GM23338 (cell line): ENCODE results near the gene ARF3. TPM values are rescaled to one million over a fixed set of nuclear protein-coding genes. Genes with fewer than 3 reads are reported as not detected.

Experiments used
- ATAC-seq: fragments of 200-7000 bp; cut with Tn5 transposase; 3 replicates; pipeline ENCODE4 v1.9.1; 2020
- DNase-seq: peaks from one replicate; pipeline ENCODE4 v3.0.0-alpha.2; 2015; ENCODE audit warnings: low spot score
- H2AFZ ChIP-seq: fragments of 200-600 bp; sonication (generic); 2 replicates; pipeline ENCODE4 v1.8.0; 2016; ENCODE audit warnings: antibody characterized with exemption, mild to moderate bottlenecking, moderate library complexity
- H3F3A ChIP-seq: fragments of 200-600 bp; sonication (generic); replicated peaks from 2 replicates; pipeline ENCODE4 v1.8.0; 2017; ENCODE audit warnings: antibody characterized with exemption, mixed run types, low read depth
- H3K27ac ChIP-seq: fragments of 200-600 bp; sonication (generic); 2 replicates; pipeline ENCODE4 v1.6.1; 2016; ENCODE audit warnings: low read depth
- H3K27me3 ChIP-seq: fragments of 200-600 bp; sonication (generic); 2 replicates; pipeline ENCODE4 v1.8.0; 2016; ENCODE audit warnings: mild to moderate bottlenecking, mixed run types, moderate library complexity; ENCODE audit not compliant: insufficient read depth
- H3K36me3 ChIP-seq: fragments of 200-600 bp; sonication (generic); 2 replicates; pipeline ENCODE4 v1.8.0; 2016; ENCODE audit warnings: mild to moderate bottlenecking; ENCODE audit not compliant: insufficient read depth
- H3K4me1 ChIP-seq: fragments of 200-600 bp; sonication (generic); 2 replicates; pipeline ENCODE4 v1.8.0; 2016; ENCODE audit warnings: mild to moderate bottlenecking, moderate library complexity; ENCODE audit not compliant: insufficient read depth
- H3K4me2 ChIP-seq: fragments of 200-600 bp; sonication (generic); 2 replicates; pipeline ENCODE4 v1.7.1; 2017; ENCODE audit warnings: mixed run types
- H3K4me3 ChIP-seq: fragments of 200-600 bp; sonication (generic); 2 replicates; pipeline ENCODE4 v1.6.1; 2016; ENCODE audit warnings: mixed run types
- H3K79me2 ChIP-seq: fragments of 200-600 bp; sonication (generic); replicated peaks from 2 replicates; pipeline ENCODE4 v1.8.0; 2017; ENCODE audit warnings: mild to moderate bottlenecking; ENCODE audit not compliant: insufficient read depth
- H3K9me2 ChIP-seq: fragments of 200-600 bp; sonication (generic); 2 replicates; pipeline ENCODE4 v1.8.0; 2017; ENCODE audit not compliant: insufficient read depth
- H4K20me1 ChIP-seq: fragments of 200-600 bp; sonication (generic); replicated peaks from 2 replicates; pipeline ENCODE4 v1.8.0; 2017; ENCODE audit warnings: mild to moderate bottlenecking; ENCODE audit not compliant: insufficient read depth
- H3K27ac Mint-ChIP-seq: 2 replicates; pipeline ENCODE4 v1.8.0; 2020; ENCODE audit warnings: inconsistent platforms, mild to moderate bottlenecking, moderate library complexity, mixed read lengths
- H3K27me3 Mint-ChIP-seq: 3 replicates; pipeline ENCODE4 v1.8.0; 2022; ENCODE audit warnings: low read depth, mild to moderate bottlenecking, moderate library complexity, mixed read lengths, inconsistent platforms; ENCODE audit not compliant: insufficient read depth, poor library complexity
- H3K36me3 Mint-ChIP-seq: 3 replicates; pipeline ENCODE4 v1.8.0; 2021; ENCODE audit warnings: low read depth, mild to moderate bottlenecking, inconsistent platforms, moderate library complexity, mixed read lengths
- H3K4me1 Mint-ChIP-seq: 3 replicates; pipeline ENCODE4 v1.8.0; 2020; ENCODE audit warnings: mild to moderate bottlenecking, inconsistent platforms, mixed read lengths
- H3K4me3 Mint-ChIP-seq: 3 replicates; pipeline ENCODE4 v1.8.0; 2021; ENCODE audit warnings: moderate library complexity, mild to moderate bottlenecking, inconsistent platforms, mixed read lengths
- H3K9me3 Mint-ChIP-seq: 3 replicates; pipeline ENCODE4 v1.8.0; 2020; ENCODE audit warnings: moderate library complexity, mild to moderate bottlenecking, inconsistent platforms, mixed read lengths
- CREB1 ChIP-seq: fragments of 250-450 bp; sonication (Bioruptor Pico); IDR thresholded peaks from 2 replicates; pipeline ENCODE4 v1.5.0; 2020; ENCODE audit warnings: low read depth, mild to moderate bottlenecking, moderate library complexity
- EZH2 ChIP-seq: fragments of 200-600 bp; sonication (generic); IDR thresholded peaks from one replicate; pipeline ENCODE4 v1.8.0; 2017; ENCODE audit warnings: antibody characterized with exemption, mild to moderate bottlenecking, low read depth; ENCODE audit not compliant: unreplicated experiment
- EZH2phosphoT487 ChIP-seq: fragments of 200-600 bp; sonication (generic); IDR thresholded peaks from one replicate; pipeline ENCODE4 v1.8.1; 2018; ENCODE audit warnings: antibody characterized with exemption; ENCODE audit not compliant: unreplicated experiment
- JUNB ChIP-seq: IDR thresholded peaks from one replicate; pipeline ENCODE4 v1.6.1; 2016; ENCODE audit warnings: antibody characterized with exemption; ENCODE audit not compliant: unreplicated experiment
- NANOG ChIP-seq: IDR thresholded peaks from 2 replicates; pipeline ENCODE4 v1.6.1; 2016; ENCODE audit warnings: antibody characterized with exemption, borderline replicate concordance
- STAT1 ChIP-seq: IDR thresholded peaks from one replicate; pipeline ENCODE4 v1.6.1; 2016; ENCODE audit warnings: antibody characterized with exemption; ENCODE audit not compliant: unreplicated experiment
- polyA plus RNA-seq: library from polyadenylated mRNA; unstranded; fragments of >200 nt; fragmentation: Nextera tagmentation; extraction: Ambion mirVana; gene quantifications from 2 replicates; pipeline ENCODE4 v1.2.1, GENCODE V29; 2016
- total RNA-seq: library from RNA; depleted of rRNA; stranded (reverse); fragments of >200 nt; shearing (Covaris generic); gene quantifications from 2 replicates; pipeline ENCODE4 v1.2.3, GENCODE V29; 2014
- TF ChIP-seq, protein P1 (sequence below): IDR thresholded peaks from 2 replicates; pipeline ENCODE4 v1.6.1; 2016; ENCODE audit warnings: antibody characterized with exemption
- TF ChIP-seq, protein P2 (sequence below), 2 experiments: fragments of 200-600 bp in 1 of 2; sonication (generic) in 1 of 2; conservative IDR thresholded peaks; 2 replicates each; pipeline versions ENCODE4 v1.5.1 to v1.6.1; 2016 to 2017; ENCODE audit warnings: antibody characterized with exemption in 2 of 2, low read depth in 2 of 2, mild to moderate bottlenecking in 2 of 2, moderate library complexity in 1 of 2
- TF ChIP-seq, protein P3 (sequence below): fragments of 250-450 bp; sonication (Bioruptor Pico); IDR thresholded peaks from 2 replicates; pipeline ENCODE4 v1.5.0; 2020; ENCODE audit warnings: mild to moderate bottlenecking, moderate library complexity

Gene ARF3
- total and polyA plus RNA-seq, 2 experiments from 2014 or later: 53.9 to 125 TPM

DNA sequence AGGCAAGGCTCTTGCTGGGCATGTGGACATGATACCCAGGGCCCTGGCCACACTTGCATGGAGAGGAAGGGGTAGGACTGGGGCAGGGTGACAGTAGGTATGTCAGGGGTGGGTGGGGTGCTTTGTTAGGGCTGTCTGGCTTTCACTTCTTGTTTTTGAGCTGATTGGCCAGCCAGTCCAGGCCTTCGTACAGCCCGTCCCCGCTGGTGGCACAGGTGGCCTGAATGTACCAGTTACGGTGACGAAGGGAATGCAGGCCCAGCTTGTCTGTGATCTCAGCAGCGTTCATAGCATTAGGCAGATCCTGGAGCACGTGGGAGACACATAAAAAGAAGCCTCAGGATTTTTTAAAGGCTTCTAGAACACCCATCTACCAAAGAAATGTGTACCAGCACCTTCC, 18.5 kb downstream of the ARF3 start:
- no peaks in the 10 kb centered on the region for H3F3A ChIP-seq
- Mint-ChIP-seq H3K36me3 (peaks cover 70% of the 10 kb centered on the region), H3K9me3 (no peaks in the 10 kb centered on the region), H3K27ac (no peak overlapping the region), H3K4me1 (peaks cover 14% of the 10 kb centered on the region), H3K4me3 (no peak overlapping the region), H3K27me3 (peaks cover 5% of the 10 kb centered on the region)
- no peak overlapping the region for H2AFZ ChIP-seq
- peaks cover 14% of the 10 kb centered on the region for H3K36me3 ChIP-seq
- no peak for ATAC-seq
- H3K4me3 ChIP-seq: no peak overlapping the region
- H3K4me2 ChIP-seq: no peak overlapping the region
- H4K20me1 ChIP-seq: peaks cover 54% of the 10 kb centered on the region
- H3K27ac ChIP-seq: no peak overlapping the region
- H3K27me3 ChIP-seq: no peaks in the 10 kb centered on the region
- no peaks in the 10 kb centered on the region for H3K9me2 ChIP-seq
- H3K79me2 ChIP-seq: peaks cover 34% of the 10 kb centered on the region
- no peak for TF ChIP-seq CREB1 (CRISPR knock-in tag)
- TF ChIP-seq EZH2phosphoT487: no peak
- TF ChIP-seq JUNB: no peak
- TF ChIP-seq, protein P1, sequence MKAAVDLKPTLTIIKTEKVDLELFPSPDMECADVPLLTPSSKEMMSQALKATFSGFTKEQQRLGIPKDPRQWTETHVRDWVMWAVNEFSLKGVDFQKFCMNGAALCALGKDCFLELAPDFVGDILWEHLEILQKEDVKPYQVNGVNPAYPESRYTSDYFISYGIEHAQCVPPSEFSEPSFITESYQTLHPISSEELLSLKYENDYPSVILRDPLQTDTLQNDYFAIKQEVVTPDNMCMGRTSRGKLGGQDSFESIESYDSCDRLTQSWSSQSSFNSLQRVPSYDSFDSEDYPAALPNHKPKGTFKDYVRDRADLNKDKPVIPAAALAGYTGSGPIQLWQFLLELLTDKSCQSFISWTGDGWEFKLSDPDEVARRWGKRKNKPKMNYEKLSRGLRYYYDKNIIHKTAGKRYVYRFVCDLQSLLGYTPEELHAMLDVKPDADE: no peak
- no peak for TF ChIP-seq STAT1
- H3K4me1 ChIP-seq: no peaks in the 10 kb centered on the region
- DNase-seq: no peak

DNA sequence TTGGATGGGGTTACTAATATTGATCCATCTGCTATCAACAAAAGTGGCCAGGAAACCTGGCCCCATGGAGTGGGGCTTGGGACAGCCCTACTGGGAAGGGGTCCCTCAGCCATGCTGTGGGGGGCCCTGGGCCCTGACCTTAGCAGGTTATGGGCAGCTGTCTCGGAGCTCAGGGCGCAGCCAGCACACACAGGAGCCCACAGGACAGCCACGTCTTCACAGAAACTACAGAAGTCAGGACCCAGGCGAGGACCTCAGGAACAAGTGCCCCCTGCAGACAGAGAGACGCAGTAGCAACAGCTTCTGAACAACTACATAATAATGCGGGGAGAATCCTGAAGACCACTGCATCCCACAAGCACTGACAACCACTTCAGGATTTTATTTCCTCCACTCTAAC, 20.1 kb downstream of the ARF3 start:
- Mint-ChIP-seq H3K4me1 (peaks cover 14% of the 10 kb centered on the region), H3K36me3 (peaks cover 83% of the 10 kb centered on the region), H3K4me3 (no peak overlapping the region), H3K9me3 (no peaks in the 10 kb centered on the region), H3K27me3 (peaks cover 8% of the 10 kb centered on the region), H3K27ac (peak overlapping the region; percentile 25; the same call in 1 of the 2 replicates)
- H3K27me3 ChIP-seq: no peaks in the 10 kb centered on the region
- H3K79me2 ChIP-seq: peaks cover 18% of the 10 kb centered on the region
- DNase-seq: peak; percentile 74
- no peak overlapping the region for H2AFZ ChIP-seq
- 0 out of 2 replicates have a peak, but pooled peaks cover 3% of the 10 kb centered on the region for H3F3A ChIP-seq
- peaks cover 39% of the 10 kb centered on the region for H4K20me1 ChIP-seq
- H3K4me1 ChIP-seq: no peaks in the 10 kb centered on the region
- H3K27ac ChIP-seq: no peak overlapping the region
- TF ChIP-seq, protein P2, sequence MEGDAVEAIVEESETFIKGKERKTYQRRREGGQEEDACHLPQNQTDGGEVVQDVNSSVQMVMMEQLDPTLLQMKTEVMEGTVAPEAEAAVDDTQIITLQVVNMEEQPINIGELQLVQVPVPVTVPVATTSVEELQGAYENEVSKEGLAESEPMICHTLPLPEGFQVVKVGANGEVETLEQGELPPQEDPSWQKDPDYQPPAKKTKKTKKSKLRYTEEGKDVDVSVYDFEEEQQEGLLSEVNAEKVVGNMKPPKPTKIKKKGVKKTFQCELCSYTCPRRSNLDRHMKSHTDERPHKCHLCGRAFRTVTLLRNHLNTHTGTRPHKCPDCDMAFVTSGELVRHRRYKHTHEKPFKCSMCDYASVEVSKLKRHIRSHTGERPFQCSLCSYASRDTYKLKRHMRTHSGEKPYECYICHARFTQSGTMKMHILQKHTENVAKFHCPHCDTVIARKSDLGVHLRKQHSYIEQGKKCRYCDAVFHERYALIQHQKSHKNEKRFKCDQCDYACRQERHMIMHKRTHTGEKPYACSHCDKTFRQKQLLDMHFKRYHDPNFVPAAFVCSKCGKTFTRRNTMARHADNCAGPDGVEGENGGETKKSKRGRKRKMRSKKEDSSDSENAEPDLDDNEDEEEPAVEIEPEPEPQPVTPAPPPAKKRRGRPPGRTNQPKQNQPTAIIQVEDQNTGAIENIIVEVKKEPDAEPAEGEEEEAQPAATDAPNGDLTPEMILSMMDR (conservative IDR thresholded peaks at IDR 0.05; ENCODE audit: low read depth in 2 of 2): peak; percentile 55 to 59; a peak in 3 of 4 replicates
- TF ChIP-seq, protein P1: no peak
- TF ChIP-seq EZH2: no peak
- no peak for TF ChIP-seq JUNB
- TF ChIP-seq NANOG: no peak
- TF ChIP-seq, protein P3, sequence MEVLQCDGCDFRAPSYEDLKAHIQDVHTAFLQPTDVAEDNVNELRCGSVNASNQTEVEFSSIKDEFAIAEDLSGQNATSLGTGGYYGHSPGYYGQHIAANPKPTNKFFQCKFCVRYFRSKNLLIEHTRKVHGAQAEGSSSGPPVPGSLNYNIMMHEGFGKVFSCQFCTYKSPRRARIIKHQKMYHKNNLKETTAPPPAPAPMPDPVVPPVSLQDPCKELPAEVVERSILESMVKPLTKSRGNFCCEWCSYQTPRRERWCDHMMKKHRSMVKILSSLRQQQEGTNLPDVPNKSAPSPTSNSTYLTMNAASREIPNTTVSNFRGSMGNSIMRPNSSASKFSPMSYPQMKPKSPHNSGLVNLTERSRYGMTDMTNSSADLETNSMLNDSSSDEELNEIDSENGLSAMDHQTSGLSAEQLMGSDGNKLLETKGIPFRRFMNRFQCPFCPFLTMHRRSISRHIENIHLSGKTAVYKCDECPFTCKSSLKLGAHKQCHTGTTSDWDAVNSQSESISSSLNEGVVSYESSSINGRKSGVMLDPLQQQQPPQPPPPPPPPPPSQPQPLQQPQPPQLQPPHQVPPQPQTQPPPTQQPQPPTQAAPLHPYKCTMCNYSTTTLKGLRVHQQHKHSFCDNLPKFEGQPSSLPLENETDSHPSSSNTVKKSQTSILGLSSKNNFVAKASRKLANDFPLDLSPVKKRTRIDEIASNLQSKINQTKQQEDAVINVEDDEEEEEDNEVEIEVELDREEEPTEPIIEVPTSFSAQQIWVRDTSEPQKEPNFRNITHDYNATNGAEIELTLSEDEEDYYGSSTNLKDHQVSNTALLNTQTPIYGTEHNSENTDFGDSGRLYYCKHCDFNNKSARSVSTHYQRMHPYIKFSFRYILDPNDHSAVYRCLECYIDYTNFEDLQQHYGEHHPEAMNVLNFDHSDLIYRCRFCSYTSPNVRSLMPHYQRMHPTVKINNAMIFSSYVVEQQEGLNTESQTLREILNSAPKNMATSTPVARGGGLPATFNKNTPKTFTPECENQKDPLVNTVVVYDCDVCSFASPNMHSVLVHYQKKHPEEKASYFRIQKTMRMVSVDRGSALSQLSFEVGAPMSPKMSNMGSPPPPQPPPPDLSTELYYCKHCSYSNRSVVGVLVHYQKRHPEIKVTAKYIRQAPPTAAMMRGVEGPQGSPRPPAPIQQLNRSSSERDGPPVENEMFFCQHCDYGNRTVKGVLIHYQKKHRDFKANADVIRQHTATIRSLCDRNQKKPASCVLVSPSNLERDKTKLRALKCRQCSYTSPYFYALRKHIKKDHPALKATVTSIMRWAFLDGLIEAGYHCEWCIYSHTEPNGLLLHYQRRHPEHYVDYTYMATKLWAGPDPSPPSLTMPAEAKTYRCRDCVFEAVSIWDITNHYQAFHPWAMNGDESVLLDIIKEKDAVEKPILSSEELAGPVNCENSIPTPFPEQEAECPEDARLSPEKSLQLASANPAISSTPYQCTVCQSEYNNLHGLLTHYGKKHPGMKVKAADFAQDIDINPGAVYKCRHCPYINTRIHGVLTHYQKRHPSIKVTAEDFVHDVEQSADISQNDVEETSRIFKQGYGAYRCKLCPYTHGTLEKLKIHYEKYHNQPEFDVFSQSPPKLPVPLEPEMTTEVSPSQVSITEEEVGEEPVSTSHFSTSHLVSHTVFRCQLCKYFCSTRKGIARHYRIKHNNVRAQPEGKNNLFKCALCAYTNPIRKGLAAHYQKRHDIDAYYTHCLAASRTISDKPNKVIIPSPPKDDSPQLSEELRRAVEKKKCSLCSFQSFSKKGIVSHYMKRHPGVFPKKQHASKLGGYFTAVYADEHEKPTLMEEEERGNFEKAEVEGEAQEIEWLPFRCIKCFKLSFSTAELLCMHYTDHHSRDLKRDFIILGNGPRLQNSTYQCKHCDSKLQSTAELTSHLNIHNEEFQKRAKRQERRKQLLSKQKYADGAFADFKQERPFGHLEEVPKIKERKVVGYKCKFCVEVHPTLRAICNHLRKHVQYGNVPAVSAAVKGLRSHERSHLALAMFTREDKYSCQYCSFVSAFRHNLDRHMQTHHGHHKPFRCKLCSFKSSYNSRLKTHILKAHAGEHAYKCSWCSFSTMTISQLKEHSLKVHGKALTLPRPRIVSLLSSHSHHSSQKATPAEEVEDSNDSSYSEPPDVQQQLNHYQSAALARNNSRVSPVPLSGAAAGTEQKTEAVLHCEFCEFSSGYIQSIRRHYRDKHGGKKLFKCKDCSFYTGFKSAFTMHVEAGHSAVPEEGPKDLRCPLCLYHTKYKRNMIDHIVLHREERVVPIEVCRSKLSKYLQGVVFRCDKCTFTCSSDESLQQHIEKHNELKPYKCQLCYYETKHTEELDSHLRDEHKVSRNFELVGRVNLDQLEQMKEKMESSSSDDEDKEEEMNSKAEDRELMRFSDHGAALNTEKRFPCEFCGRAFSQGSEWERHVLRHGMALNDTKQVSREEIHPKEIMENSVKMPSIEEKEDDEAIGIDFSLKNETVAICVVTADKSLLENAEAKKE: no peak
- H3K36me3 ChIP-seq: peaks cover 21% of the 10 kb centered on the region
- no peak overlapping the region for H3K4me3 ChIP-seq
- ATAC-seq: peak; percentile 81
- H3K4me2 ChIP-seq: no peak overlapping the region
- no peaks in the 10 kb centered on the region for H3K9me2 ChIP-seq
